ENCODE data around the gene AMY1C.
"Not testable (repeated sequence)": the region's sequence is repeated elsewhere in the genome, so short reads cannot be mapped to it uniquely, and the experiment has no call there.

AMY1C gene
- total RNA-seq: 0 to 0.11 (median 0) reads per million in 17 experiments

- DNase-seq: not testable (repeated sequence)
Measured at GRCh38 chr1:103749598-103749997, at the start of gene AMY1C. TSS of gene AMY1C (plus strand) at chr1:103749898. CDS start at chr1:103750470, 572 bp downstream.

- DNase-seq: not testable (repeated sequence)
Measured at GRCh38 chr1:103700669-103701068, 49.0 kb upstream of the AMY1C start.

GRCh38 chr1:103701256-103701655, 48.4 kb upstream of the AMY1C start:
- not testable (repeated sequence) for DNase-seq

- not testable (repeated sequence) for DNase-seq
Measured at GRCh38 chr1:103707670-103708069, 42.0 kb upstream of the AMY1C start.

- DNase-seq: not testable (repeated sequence)
Measured at GRCh38 chr1:103710381-103710780, 39.3 kb upstream of the AMY1C start.

- DNase-seq: not testable (repeated sequence)
Measured at GRCh38 chr1:103717404-103717803, 32.3 kb upstream of the AMY1C start.

GRCh38 chr1:103721473-103721872, 28.2 kb upstream of the AMY1C start:
- not testable (repeated sequence) for DNase-seq

GRCh38 chr1:103735334-103735733, 14.4 kb upstream of the AMY1C start:
- not testable (repeated sequence) for DNase-seq

- not testable (repeated sequence) for DNase-seq
Measured at GRCh38 chr1:103738031-103738430, 11.7 kb upstream of the AMY1C start.

- DNase-seq: not testable (repeated sequence)
Measured at GRCh38 chr1:103744449-103744848, 5.2 kb upstream of the AMY1C start.

GRCh38 chr1:103745040-103745439, 4.7 kb upstream of the AMY1C start:
- not testable (repeated sequence) for DNase-seq

- DNase-seq: not testable (repeated sequence)
Measured at GRCh38 chr1:103748273-103748672, 1.4 kb upstream of the AMY1C start.

GRCh38 chr1:103761896-103762295, 12.2 kb downstream of the AMY1C start:
- no peak for DNase-seq

GRCh38 chr1:103779932-103780331, 30.2 kb downstream of the AMY1C start:
- DNase-seq: no peak

- DNase-seq: no peak
Measured at GRCh38 chr1:103783944-103784377, 34.3 kb downstream of the AMY1C start.

GRCh38 chr1:103788377-103788776, 38.7 kb downstream of the AMY1C start:
- DNase-seq: no peak

GRCh38 chr1:103790172-103790571, 40.5 kb downstream of the AMY1C start:
- no peak for DNase-seq
